H9 (cell line): ENCODE data around the gene ZC3H10. TPM values are rescaled to one million over a fixed set of nuclear protein-coding genes. Genes with fewer than 3 reads are reported as not detected.
A peak's percentile ranks its signal among the peaks of the same experiment; 100 is the strongest.

Experiments used
- DNase-seq: peaks from one replicate; pipeline ENCODE4 v3.0.0-alpha.2; 2017
- H2AFZ ChIP-seq: one replicate; pipeline ENCODE4 v1.6.1; 2013; ENCODE audit warnings: mild to moderate bottlenecking, low read length, control low read depth, moderate library complexity
- H2AK5ac ChIP-seq: 2 replicates; pipeline ENCODE4 v1.6.1; 2013; ENCODE audit warnings: low read length, control low read depth, mixed read lengths; ENCODE audit not compliant: insufficient read length
- H2BK120ac ChIP-seq: one replicate; pipeline ENCODE4 v1.6.1; 2013; ENCODE audit warnings: low read depth, mild to moderate bottlenecking, low read length, control low read depth, inconsistent platforms; ENCODE audit not compliant: poor library complexity, severe bottlenecking
- H2BK12ac ChIP-seq: 2 replicates; pipeline ENCODE4 v1.6.1; 2013; ENCODE audit warnings: low read length, control low read depth, mixed read lengths, low read depth; ENCODE audit not compliant: insufficient read length
- H2BK15ac ChIP-seq: 2 replicates; pipeline ENCODE4 v1.6.1; 2013; ENCODE audit warnings: low read depth, low read length, control low read depth
- H2BK20ac ChIP-seq: one replicate; pipeline ENCODE4 v1.6.1; 2013; ENCODE audit warnings: low read depth, mild to moderate bottlenecking, low read length, control low read depth, inconsistent platforms; ENCODE audit not compliant: poor library complexity, severe bottlenecking
- H2BK5ac ChIP-seq: 2 replicates; pipeline ENCODE4 v1.6.1; 2013; ENCODE audit warnings: low read length, control low read depth, mixed read lengths; ENCODE audit not compliant: insufficient read length
- H3K14ac ChIP-seq: 2 replicates; pipeline ENCODE4 v1.6.1; 2013; ENCODE audit warnings: low read length, control low read depth; ENCODE audit not compliant: insufficient read depth
- H3K18ac ChIP-seq: 2 replicates; pipeline ENCODE4 v1.6.1; 2013; ENCODE audit warnings: low read depth, mild to moderate bottlenecking, mixed read lengths, low read length, control low read depth; ENCODE audit not compliant: insufficient read length
- H3K23ac ChIP-seq: 2 replicates; pipeline ENCODE4 v1.6.1; 2013; ENCODE audit warnings: low read length, control low read depth, mixed read lengths, low read depth; ENCODE audit not compliant: insufficient read length
- H3K23me2 ChIP-seq: 2 replicates; pipeline ENCODE4 v1.6.1; 2013; ENCODE audit warnings: low read depth, mild to moderate bottlenecking, mixed read lengths, low read length, control low read depth; ENCODE audit not compliant: insufficient read length, poor library complexity, severe bottlenecking
- H3K27ac ChIP-seq: 2 replicates; pipeline ENCODE4 v1.5.1; 2013; ENCODE audit warnings: low read length, control low read depth, mixed read lengths, low read depth; ENCODE audit not compliant: insufficient read length
- H3K27me3 ChIP-seq: 2 replicates; pipeline ENCODE4 v1.6.1; 2013; ENCODE audit warnings: low read length, control low read depth, inconsistent platforms; ENCODE audit not compliant: insufficient read depth
- H3K4ac ChIP-seq: 2 replicates; pipeline ENCODE4 v1.6.1; 2013; ENCODE audit warnings: low read depth, mild to moderate bottlenecking, control low read depth, inconsistent platforms, low read length, moderate library complexity
- H3K4me1 ChIP-seq: 2 replicates; pipeline ENCODE4 v1.6.1; 2013; ENCODE audit warnings: low read length, control low read depth, inconsistent platforms; ENCODE audit not compliant: insufficient read depth
- H3K4me2 ChIP-seq: 2 replicates; pipeline ENCODE4 v1.6.1; 2013; ENCODE audit warnings: low read length, control low read depth, mixed read lengths; ENCODE audit not compliant: insufficient read length, insufficient read depth
- H3K56ac ChIP-seq: 2 replicates; pipeline ENCODE4 v1.6.1; 2013; ENCODE audit warnings: low read depth, mild to moderate bottlenecking, mixed read lengths, low read length, control low read depth; ENCODE audit not compliant: insufficient read length
- H3K79me1 ChIP-seq: 2 replicates; pipeline ENCODE4 v1.6.1; 2013; ENCODE audit warnings: low read depth, mild to moderate bottlenecking, moderate library complexity, low read length, control low read depth, inconsistent platforms; ENCODE audit not compliant: insufficient read depth, poor library complexity, severe bottlenecking
- H3K79me2 ChIP-seq: 2 replicates; pipeline ENCODE4 v1.6.1; 2013; ENCODE audit warnings: low read length, control low read depth, inconsistent platforms; ENCODE audit not compliant: insufficient read depth
- H3K9ac ChIP-seq: 2 replicates; pipeline ENCODE4 v1.6.1; 2013; ENCODE audit warnings: low read length, control low read depth, mixed read lengths; ENCODE audit not compliant: insufficient read length; ENCODE audit errors: extremely low read depth
- H3K9me3 ChIP-seq: one replicate; pipeline ENCODE4 v1.6.1; 2013; ENCODE audit warnings: low read depth, low read length, inconsistent platforms; ENCODE audit not compliant: control insufficient read depth
- H3T11ph ChIP-seq: one replicate; pipeline ENCODE4 v1.6.1; 2013; ENCODE audit warnings: mild to moderate bottlenecking, low read length, control low read depth, inconsistent platforms
- H4K20me1 ChIP-seq: one replicate; pipeline ENCODE4 v1.6.1; 2013; ENCODE audit not compliant: control insufficient read depth, insufficient read length, insufficient read depth
- H4K5ac ChIP-seq: 2 replicates; pipeline ENCODE4 v1.6.1; 2013; ENCODE audit warnings: low read depth, mild to moderate bottlenecking, mixed read lengths, low read length, control low read depth; ENCODE audit not compliant: insufficient read length
- H4K8ac ChIP-seq: replicated peaks from 2 replicates; pipeline ENCODE4 v1.6.1; 2013; ENCODE audit warnings: low read length, control low read depth, mixed read lengths, low read depth; ENCODE audit not compliant: insufficient read length
- H4K91ac ChIP-seq: 2 replicates; pipeline ENCODE4 v1.6.1; 2013; ENCODE audit warnings: low read depth, mild to moderate bottlenecking, moderate library complexity, mixed read lengths, low read length, control low read depth; ENCODE audit not compliant: insufficient read length
- H3K27ac Mint-ChIP-seq, 3 experiments: 2 replicates in 2 of 3; 3 replicates in 1 of 3; pipeline ENCODE4 v1.8.0; 2020 to 2021; ENCODE audit warnings: mixed read lengths in 3 of 3, mild to moderate bottlenecking in 1 of 3, moderate library complexity in 1 of 3
- H3K27me3 Mint-ChIP-seq: 2 replicates; pipeline ENCODE4 v1.8.0; 2021; ENCODE audit warnings: low read depth, mild to moderate bottlenecking, moderate library complexity, mixed read lengths
- H3K36me3 Mint-ChIP-seq, 3 experiments: 2 replicates in 2 of 3; 3 replicates in 1 of 3; pipeline ENCODE4 v1.8.0; 2020 to 2021; ENCODE audit warnings: low read depth in 3 of 3, mixed read lengths in 3 of 3; ENCODE audit not compliant: insufficient read depth in 1 of 3
- H3K4me1 Mint-ChIP-seq, 2 experiments: 2 replicates each; pipeline ENCODE4 v1.8.0; 2020; ENCODE audit warnings: mixed read lengths in 2 of 2
- H3K4me3 Mint-ChIP-seq, 2 experiments: 2 replicates in 1 of 2; 3 replicates in 1 of 2; pipeline ENCODE4 v1.8.0; 2020 to 2021; ENCODE audit warnings: mild to moderate bottlenecking in 2 of 2, mixed read lengths in 2 of 2, moderate library complexity in 1 of 2
- H3K9me3 Mint-ChIP-seq, 2 experiments: 2 replicates in 1 of 2; 3 replicates in 1 of 2; pipeline ENCODE4 v1.8.0; 2020; ENCODE audit warnings: mild to moderate bottlenecking in 2 of 2, mixed read lengths in 2 of 2, moderate library complexity in 1 of 2
- CTCF ChIP-seq: fragments of 200-600 bp; sonication (generic); conservative IDR thresholded peaks from 3 replicates; pipeline ENCODE4 v1.8.0; 2021; ENCODE audit warnings: antibody characterized with exemption, mild to moderate bottlenecking
- WGBS: extraction: QIAGEN DNeasy Blood & Tissue Kit; methylation state at CpG from one replicate; pipeline ENCODE4 v1.1.7; 2013; ENCODE audit warnings: missing lambda C conversion rate, low lambda C conversion rate, mixed read lengths; ENCODE audit not compliant: insufficient read length; ENCODE audit errors: extremely low coverage; 5-methylcytosine and 5-hydroxymethylcytosine counted together
- total RNA-seq: library from RNA; stranded (reverse); gene quantifications from 2 replicates; pipeline ENCODE4 v1.2.1, GENCODE V29; 2021

Gene ZC3H10
- total RNA-seq, 1 experiment from 2014 or later: 9.4 TPM

GRCh38 chr12:56104109-56104814 is 13.8 kb upstream of the ZC3H10 start, which contains the start of gene PA2G4:
PA2G4 (plus strand) TSS chr12:56104559; CDS start chr12:56104738, 179 bp downstream.
- Histone ChIP-seq H2BK12ac (no peak within 1 kb of the TSS), H2AFZ (no peak within 1 kb of the TSS)
- peaks cover 38 to 81% (median 66%) of the 10 kb centered on the region in 3 experiments for H3K36me3 Mint-ChIP-seq

More at GRCh38 chr12:56104109-56104814, 13.8 kb upstream of the ZC3H10 start, which contains the start of gene PA2G4:
- H2BK20ac ChIP-seq: no peak within 1 kb of the TSS
- H3K4me2 ChIP-seq: peak within 1 kb of the TSS; percentile 81
- no peak for TF ChIP-seq CTCF
- no peak within 1 kb of the TSS for H3K18ac ChIP-seq
- H3K56ac ChIP-seq: no peak within 1 kb of the TSS
- peak; percentile 100 for DNase-seq
- H3K4me3 Mint-ChIP-seq: peak within 1 kb of the TSS; percentile 95 to 100
- peaks cover 17% of the 10 kb centered on the region; the same call in 1 of the 2 replicates for H3K79me2 ChIP-seq
- no peak within 1 kb of the TSS for H2AK5ac ChIP-seq
- H3T11ph ChIP-seq: no peak within 1 kb of the TSS
- H2BK15ac ChIP-seq: no peak within 1 kb of the TSS
- H3K9ac ChIP-seq: peak within 1 kb of the TSS; percentile 78
- peak within 1 kb of the TSS; percentile 98 to 100 (median 99) for H3K27ac Mint-ChIP-seq
- no peak within 1 kb of the TSS for H4K91ac ChIP-seq
- H4K5ac ChIP-seq: no peak within 1 kb of the TSS
- peaks cover 8% of the 10 kb centered on the region for H3K23me2 ChIP-seq
- no peaks in the 10 kb centered on the region; the same call in 1 of the 2 replicates for H3K27me3 Mint-ChIP-seq
- no peak within 1 kb of the TSS for H3K4ac ChIP-seq
- H3K4me1 Mint-ChIP-seq: peaks cover 22 to 27% of the 10 kb centered on the region in 2 experiments
- peaks cover 8% of the 10 kb centered on the region; the same call in 1 of the 2 replicates for H3K4me1 ChIP-seq
- H3K9me3 ChIP-seq: no peaks in the 10 kb centered on the region
- no peaks in the 10 kb centered on the region for H4K20me1 ChIP-seq
- H3K27ac ChIP-seq: no peak within 1 kb of the TSS
- H4K8ac ChIP-seq: no peak within 1 kb of the TSS
- H2BK120ac ChIP-seq: no peak within 1 kb of the TSS
- no peak within 1 kb of the TSS for H3K23ac ChIP-seq
- H3K79me1 ChIP-seq: no peaks in the 10 kb centered on the region
- peaks cover 0 to 3% of the 10 kb centered on the region in 2 experiments; a peak in 1 of 5 replicates for H3K9me3 Mint-ChIP-seq
- H3K27me3 ChIP-seq: no peaks in the 10 kb centered on the region
- H2BK5ac ChIP-seq: no peak within 1 kb of the TSS
- peak within 1 kb of the TSS; percentile 64; the same call in 1 of the 2 replicates for H3K14ac ChIP-seq
- no CpG with 5 or more reads among the region's 60 CpGs for WGBS
